ENCODE measurements around the gene TMSB15C. TPM values are rescaled to one million over a fixed set of nuclear protein-coding genes. Genes with fewer than 3 reads are reported as not detected.

The TMSB15C gene
- total and polyA plus RNA-seq, 10 of the 15 experiments (the other 5 are each of a cell fraction or from before 2014, with no cell fraction given) = 0.69 to 10.1 (median 5.3) TPM

GRCh38 chrX:104105330-104106262, 29.6 kb upstream of the TMSB15C start (continued):
- TF ChIP-seq ZBTB4 (CRISPR knock-in tag; IDR thresholded peaks at IDR 0.05) (no peak), HDGF (IDR thresholded peaks at IDR 0.05) (no peak), CREM (IDR thresholded peaks at IDR 0.05; ENCODE audit: low read depth) (no peak), YY1 (IDR thresholded peaks at IDR 0.05; ENCODE audit: low read depth, low read length) (no peak), ATF3 (IDR thresholded peaks at IDR 0.05; ENCODE audit: borderline replicate concordance, extremely low read depth, low read depth, low read length) (no peak), YBX1 (IDR thresholded peaks at IDR 0.05) (no peak), SMARCA5 (IDR thresholded peaks at IDR 0.05) (no peak), ZBED1 (IDR thresholded peaks at IDR 0.05; ENCODE audit: borderline replicate concordance) (no peak), SIN3A (IDR thresholded peaks at IDR 0.05; ENCODE audit: low read depth, low read length) (no peak), MEF2B (IDR thresholded peaks at IDR 0.05; ENCODE audit: partially characterized antibody, poor library complexity, severe bottlenecking) (no peak), PML (IDR thresholded peaks at IDR 0.05; ENCODE audit: low read length) (no peak)
